Neural crest cell (in vitro differentiated cells): ENCODE results near the gene AXIN1. TPM values are rescaled to one million over a fixed set of nuclear protein-coding genes. Genes with fewer than 3 reads are reported as not detected.

Experiments used
- DNase-seq: peaks from one replicate; pipeline ENCODE4 v3.0.0; 2021; ENCODE audit warnings: low read depth, mixed read lengths, low spot score
- H3K27ac Mint-ChIP-seq: one replicate; pipeline ENCODE4 v1.8.0; 2021; ENCODE audit warnings: mild to moderate bottlenecking, mixed read lengths; ENCODE audit not compliant: unreplicated experiment
- H3K27me3 Mint-ChIP-seq: 2 replicates; pipeline ENCODE4 v1.8.0; 2021; ENCODE audit warnings: low read depth, mild to moderate bottlenecking, mixed read lengths
- H3K36me3 Mint-ChIP-seq: 2 replicates; pipeline ENCODE4 v1.8.0; 2021; ENCODE audit warnings: low read depth, mild to moderate bottlenecking, mixed read lengths
- H3K4me1 Mint-ChIP-seq: 2 replicates; pipeline ENCODE4 v1.8.0; 2021; ENCODE audit warnings: mixed read lengths
- H3K4me3 Mint-ChIP-seq: one replicate; pipeline ENCODE4 v1.8.0; 2021; ENCODE audit warnings: mild to moderate bottlenecking, mixed read lengths
- H3K9me3 Mint-ChIP-seq: 2 replicates; pipeline ENCODE4 v1.8.0; 2021; ENCODE audit warnings: mixed read lengths
- total RNA-seq: library from RNA; stranded (reverse); gene quantifications from 2 replicates; pipeline ENCODE4 v1.2.1, GENCODE V29; 2021
- TF ChIP-seq, protein P1 (sequence below): fragments of 200-600 bp; sonication (generic); conservative IDR thresholded peaks from 2 replicates; pipeline ENCODE4 v1.5.0; 2021; ENCODE audit warnings: antibody characterized with exemption, mild to moderate bottlenecking

Gene AXIN1
- total RNA-seq, 1 donor from 2014 or later = 38.2 TPM

- H3K9me3 Mint-ChIP-seq = no peaks in the 10 kb centered on the region
- TF ChIP-seq, protein P1, sequence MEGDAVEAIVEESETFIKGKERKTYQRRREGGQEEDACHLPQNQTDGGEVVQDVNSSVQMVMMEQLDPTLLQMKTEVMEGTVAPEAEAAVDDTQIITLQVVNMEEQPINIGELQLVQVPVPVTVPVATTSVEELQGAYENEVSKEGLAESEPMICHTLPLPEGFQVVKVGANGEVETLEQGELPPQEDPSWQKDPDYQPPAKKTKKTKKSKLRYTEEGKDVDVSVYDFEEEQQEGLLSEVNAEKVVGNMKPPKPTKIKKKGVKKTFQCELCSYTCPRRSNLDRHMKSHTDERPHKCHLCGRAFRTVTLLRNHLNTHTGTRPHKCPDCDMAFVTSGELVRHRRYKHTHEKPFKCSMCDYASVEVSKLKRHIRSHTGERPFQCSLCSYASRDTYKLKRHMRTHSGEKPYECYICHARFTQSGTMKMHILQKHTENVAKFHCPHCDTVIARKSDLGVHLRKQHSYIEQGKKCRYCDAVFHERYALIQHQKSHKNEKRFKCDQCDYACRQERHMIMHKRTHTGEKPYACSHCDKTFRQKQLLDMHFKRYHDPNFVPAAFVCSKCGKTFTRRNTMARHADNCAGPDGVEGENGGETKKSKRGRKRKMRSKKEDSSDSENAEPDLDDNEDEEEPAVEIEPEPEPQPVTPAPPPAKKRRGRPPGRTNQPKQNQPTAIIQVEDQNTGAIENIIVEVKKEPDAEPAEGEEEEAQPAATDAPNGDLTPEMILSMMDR = no peak
- H3K27me3 Mint-ChIP-seq = no peaks in the 10 kb centered on the region
- no peaks in the 10 kb centered on the region for H3K36me3 Mint-ChIP-seq
- H3K4me3 Mint-ChIP-seq = no peak overlapping the region
- H3K4me1 Mint-ChIP-seq = peaks cover 22% of the 10 kb centered on the region
- DNase-seq = no peak
- peak overlapping the region; percentile 6 for H3K27ac Mint-ChIP-seq
Measured at GRCh38 chr16:316741-317464, 35.6 kb downstream of the AXIN1 start.

- Mint-ChIP-seq H3K4me3 (no peak overlapping the region), H3K36me3 (no peaks in the 10 kb centered on the region), H3K4me1 (peaks cover 22% of the 10 kb centered on the region), H3K27me3 (no peaks in the 10 kb centered on the region), H3K9me3 (no peaks in the 10 kb centered on the region), H3K27ac (no peak overlapping the region)
- TF ChIP-seq, protein P1 = no peak
- DNase-seq = no peak
Measured at GRCh38 chr16:314795-315299, 37.7 kb downstream of the AXIN1 start.

GRCh38 chr16:314351-314750 is 38.2 kb downstream of the AXIN1 start:
- Mint-ChIP-seq H3K27ac (no peak overlapping the region), H3K27me3 (no peaks in the 10 kb centered on the region), H3K4me1 (peaks cover 22% of the 10 kb centered on the region), H3K9me3 (no peaks in the 10 kb centered on the region), H3K36me3 (no peaks in the 10 kb centered on the region), H3K4me3 (no peak overlapping the region)
- no peak for DNase-seq
- TF ChIP-seq, protein P1 = no peak

- TF ChIP-seq, protein P1 = no peak
- Mint-ChIP-seq H3K36me3 (no peaks in the 10 kb centered on the region), H3K4me3 (no peak overlapping the region), H3K4me1 (peaks cover 5% of the 10 kb centered on the region), H3K27me3 (no peaks in the 10 kb centered on the region), H3K27ac (no peak overlapping the region), H3K9me3 (no peaks in the 10 kb centered on the region)
- no peak for DNase-seq
Measured at GRCh38 chr16:311725-312124, 40.8 kb downstream of the AXIN1 start.

- TF ChIP-seq, protein P1 = no peak
- DNase-seq = no peak
- peaks cover 2% of the 10 kb centered on the region for H3K36me3 Mint-ChIP-seq
- H3K9me3 Mint-ChIP-seq = no peaks in the 10 kb centered on the region
- H3K4me1 Mint-ChIP-seq = no peaks in the 10 kb centered on the region
- no peak overlapping the region for H3K27ac Mint-ChIP-seq
- no peak overlapping the region for H3K4me3 Mint-ChIP-seq
- H3K27me3 Mint-ChIP-seq = no peaks in the 10 kb centered on the region
Measured at GRCh38 chr16:309476-309875, 43.0 kb downstream of the AXIN1 start.
